ENCODE results near the gene HOXD1.

The HOXD1 gene

DNA sequence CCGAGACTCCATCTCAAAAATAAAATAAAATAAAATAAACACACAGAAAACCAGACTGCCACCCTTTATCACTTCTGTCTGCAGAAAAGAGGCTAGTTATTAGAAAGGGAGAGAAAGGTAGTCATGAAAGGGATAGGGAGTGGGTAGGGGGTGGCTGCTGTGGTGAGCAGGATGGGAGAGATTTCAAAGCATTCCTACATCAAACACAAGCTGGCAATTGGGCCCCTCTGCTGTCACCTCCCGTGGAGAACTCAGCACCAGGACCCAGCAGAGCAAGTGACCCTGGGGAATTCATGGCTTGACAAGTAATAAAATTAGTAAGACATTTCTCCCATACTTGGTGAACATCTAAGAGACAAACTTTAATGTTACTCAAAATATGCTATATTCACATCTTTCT is 3.7 kb upstream of the HOXD1 start:
- DNase-seq (ENCODE audit: low read depth) = no peak

DNA sequence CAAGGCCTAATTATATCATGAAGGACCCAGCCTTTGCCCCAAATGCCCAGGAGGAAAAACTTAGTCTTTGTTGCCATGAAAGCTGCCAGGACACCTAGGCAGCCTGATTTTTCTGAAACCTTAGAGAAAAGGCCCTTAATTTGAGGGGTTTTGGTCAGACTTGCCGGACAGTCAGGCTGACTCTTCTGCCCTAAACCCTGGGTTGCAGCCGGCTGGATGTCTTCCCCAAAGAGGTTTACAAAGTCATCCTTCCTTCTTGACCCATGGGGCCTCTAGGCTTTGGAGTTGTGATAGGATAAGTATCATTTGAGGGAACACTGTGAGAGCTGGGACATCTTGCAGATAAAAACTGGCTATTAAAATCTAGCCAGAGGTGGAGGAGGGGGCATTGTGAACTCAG is 2.4 kb upstream of the HOXD1 start:
- DNase-seq (ENCODE audit: low read depth) = no peak

DNA sequence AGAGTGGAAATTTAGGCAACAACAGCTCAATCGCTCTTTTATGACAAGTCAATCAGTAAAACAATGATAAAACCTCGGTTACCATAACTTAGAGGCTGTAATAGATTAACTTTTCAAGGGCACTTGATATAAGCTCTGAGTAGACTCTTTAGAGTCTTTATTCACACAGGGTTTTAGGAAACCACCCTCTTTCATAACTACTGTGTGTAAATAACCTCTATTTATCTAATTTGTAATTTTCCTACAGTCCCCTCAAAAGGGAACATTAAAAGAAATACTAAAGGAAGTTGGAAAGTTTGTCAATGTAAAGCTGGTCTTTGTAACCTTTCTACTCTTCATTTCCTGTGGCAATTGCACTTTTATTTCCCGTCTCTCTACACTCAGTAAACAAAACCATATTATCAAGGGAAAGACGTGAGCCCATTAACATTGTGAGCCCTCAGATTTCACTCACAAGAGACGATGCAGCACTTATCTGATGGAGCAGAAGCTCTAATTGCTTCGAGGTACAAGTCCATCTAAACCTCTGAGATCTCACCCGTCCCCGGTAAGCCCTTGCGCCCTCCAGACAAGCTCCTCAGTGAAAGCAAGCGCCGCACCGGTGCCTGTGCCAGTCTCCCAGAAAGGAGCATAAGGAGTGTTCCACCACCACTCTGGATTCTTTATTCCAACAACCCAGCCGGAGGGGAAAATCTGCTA is 1.1 kb upstream of the HOXD1 start:
- DNase-seq (ENCODE audit: low read depth) = no peak

DNA sequence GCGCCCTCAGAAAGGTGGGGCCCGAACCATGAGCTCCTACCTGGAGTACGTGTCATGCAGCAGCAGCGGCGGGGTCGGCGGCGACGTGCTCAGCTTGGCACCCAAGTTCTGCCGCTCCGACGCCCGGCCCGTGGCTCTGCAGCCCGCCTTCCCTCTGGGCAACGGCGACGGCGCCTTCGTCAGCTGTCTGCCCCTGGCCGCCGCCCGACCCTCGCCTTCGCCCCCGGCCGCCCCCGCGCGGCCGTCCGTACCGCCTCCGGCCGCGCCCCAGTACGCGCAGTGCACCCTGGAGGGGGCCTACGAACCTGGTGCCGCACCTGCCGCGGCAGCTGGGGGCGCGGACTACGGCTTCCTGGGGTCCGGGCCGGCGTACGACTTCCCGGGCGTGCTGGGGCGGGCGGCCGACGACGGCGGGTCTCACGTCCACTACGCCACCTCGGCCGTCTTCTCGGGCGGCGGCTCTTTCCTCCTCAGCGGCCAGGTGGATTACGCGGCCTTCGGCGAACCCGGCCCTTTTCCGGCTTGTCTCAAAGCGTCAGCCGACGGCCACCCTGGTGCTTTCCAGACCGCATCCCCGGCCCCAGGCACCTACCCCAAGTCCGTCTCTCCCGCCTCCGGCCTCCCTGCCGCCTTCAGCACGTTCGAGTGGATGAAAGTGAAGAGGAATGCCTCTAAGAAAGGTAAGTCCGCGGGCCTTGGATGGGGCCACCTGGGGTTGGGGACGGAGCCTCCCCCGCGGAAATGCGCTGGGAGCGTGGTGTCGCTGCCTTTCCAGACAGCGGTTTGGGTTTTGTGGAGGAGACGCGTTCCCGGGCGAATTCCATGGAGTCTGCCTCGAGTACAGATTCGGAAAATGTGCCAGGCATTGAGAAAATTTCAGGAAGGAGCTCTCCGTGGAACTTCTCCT is 559 bp downstream of the HOXD1 start:
- no peak for DNase-seq (ENCODE audit: low read depth)

DNA sequence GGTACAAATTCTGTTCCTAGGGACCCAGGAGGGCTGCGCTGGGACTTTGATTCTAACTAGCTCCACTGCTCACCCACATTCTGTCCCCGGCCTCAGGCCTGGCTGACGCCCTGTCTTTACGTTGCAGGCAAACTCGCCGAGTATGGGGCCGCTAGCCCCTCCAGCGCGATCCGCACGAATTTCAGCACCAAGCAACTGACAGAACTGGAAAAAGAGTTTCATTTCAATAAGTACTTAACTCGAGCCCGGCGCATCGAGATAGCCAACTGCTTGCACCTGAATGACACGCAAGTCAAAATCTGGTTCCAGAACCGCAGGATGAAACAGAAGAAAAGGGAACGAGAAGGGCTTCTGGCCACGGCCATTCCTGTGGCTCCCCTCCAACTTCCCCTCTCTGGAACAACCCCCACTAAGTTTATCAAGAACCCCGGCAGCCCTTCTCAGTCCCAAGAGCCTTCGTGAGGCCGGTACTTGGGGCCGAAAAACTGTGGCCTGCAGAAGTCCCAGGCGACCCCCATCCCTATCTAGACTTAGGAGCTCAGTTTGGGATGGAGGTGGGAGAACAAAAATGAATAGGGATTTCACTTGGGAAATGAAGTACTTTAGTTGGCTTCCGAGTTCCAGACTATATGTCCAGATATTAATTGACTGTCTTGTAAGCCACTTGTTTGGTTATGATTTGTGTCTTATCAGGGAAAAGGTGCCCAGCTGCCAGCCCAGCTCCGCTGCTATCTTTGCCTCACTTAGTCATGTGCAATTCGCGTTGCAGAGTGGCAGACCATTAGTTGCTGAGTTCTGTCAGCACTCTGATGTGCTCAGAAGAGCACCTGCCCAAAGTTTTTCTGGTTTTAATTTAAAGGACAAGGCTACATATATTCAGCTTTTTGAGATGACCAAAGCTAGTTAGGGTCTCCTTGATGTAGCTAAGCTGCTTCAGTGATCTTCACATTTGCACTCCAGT is 1.5 kb downstream of the HOXD1 start:
- no peak for DNase-seq (ENCODE audit: low read depth)

DNA sequence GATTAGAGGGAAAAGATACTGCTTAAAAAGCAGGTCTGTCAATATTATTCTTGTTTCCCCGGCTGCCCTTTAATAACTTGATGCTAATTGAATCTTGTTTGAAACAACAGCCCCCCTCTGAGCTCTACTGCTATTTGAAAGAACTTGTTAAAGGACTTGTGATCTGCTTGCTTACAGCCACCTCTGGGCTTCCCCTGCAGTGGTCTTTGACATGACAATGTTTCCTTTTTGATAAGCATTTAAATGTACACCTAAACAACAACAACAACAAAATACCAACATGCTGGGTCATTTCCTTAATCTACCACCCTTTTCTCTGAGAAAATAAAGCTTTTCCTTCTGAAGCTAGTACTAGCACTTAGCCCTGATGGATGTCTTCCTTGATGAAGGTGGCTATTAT is 3.9 kb downstream of the HOXD1 start:
- no peak for DNase-seq (ENCODE audit: low read depth)

DNA sequence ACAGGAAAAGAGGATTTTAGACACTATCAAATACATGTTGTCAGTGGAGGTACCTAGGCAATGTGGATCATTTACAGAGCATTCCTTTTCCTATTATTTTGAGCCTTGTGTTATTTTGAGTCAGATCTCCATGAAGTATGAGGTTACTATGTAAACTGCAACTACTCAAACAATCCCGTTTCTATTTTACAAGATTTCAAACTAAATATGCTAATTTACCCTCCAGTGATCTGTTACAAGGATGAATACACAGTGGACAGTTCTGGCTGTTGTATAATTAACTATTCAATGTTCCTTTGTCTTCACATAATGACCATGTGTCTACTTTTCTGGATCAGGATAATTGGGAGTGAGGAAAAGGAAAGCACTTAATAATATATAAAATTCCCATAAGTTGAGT is 4.6 kb downstream of the HOXD1 start:
- DNase-seq (ENCODE audit: low read depth) = no peak

DNA sequence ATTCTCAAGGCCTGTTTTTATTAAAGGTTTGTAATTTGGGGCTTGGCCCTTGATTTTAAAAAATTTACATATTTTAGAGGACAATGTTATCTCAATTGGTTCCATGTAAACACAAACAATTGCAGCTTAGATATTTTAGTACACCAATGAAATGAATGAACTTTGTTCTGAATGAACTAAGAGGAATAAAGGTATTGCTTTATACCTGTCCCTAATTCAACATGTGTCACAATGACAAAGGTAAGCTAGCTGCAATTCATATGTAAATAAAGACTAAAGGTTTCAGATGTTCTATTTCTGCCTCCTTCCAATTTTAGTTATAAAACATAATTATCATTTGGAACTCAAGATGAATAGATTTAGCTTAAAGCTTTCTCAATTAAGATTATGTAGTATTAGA is 11.4 kb downstream of the HOXD1 start:
- DNase-seq (ENCODE audit: low read depth) = no peak

DNA sequence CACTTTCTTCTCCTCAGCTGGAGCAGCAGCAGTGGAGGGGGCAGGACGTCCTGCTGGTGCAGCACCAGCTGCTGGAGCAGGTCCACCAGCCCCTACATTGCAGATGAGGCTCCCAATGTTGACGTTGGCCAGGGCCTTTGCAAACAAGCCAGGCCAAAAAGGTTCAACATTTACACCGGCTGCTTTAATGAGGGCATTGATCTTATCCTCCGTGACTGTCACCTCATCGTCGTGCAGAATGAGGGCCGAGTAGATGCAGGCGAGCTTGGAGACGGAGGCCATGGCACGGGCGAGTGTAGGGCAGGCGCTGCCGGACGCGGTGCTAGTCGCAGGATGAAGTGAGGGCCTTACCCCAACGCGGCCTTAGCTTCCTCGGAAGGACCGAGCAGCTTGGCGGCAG is 12.5 kb downstream of the HOXD1 start:
- DNase-seq (ENCODE audit: low read depth) = no peak

DNA sequence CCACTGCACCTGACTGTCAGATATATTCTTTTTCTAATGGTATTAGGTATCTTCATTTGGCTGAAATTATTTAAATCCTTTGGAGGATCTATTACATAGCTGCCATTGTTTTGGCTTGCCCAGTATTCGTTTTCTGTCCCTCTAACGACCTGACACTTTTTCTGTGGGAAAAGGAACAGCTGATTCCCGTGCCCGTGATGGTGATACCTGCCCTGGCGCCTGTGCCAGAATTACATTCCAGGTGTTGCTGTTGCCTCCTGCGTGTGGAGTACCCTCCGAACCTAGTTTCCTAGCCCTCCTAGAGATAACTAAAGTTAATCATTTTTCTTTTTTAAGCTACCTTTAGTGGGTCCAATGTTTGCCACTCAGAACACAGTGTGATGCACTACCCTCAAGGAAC is 14.0 kb downstream of the HOXD1 start:
- DNase-seq (ENCODE audit: low read depth) = no peak

DNA sequence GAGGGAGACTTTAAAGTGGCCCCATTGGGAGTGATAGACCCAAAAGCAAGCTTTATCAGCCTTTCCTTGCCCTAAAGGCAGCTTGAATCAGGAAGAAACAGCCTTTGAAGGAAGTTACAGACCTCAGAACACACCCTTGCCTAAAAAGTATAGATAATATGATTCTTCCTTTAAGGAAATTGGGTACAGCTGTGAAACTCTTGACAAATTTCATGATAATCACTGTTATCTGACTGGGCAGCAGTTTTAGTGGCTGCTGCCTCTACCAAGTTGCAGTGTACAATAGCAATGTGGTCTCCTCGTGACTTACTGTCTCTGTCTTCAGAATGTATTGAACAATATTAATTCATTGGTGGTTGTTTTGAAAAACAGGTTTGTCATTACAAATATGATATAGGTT is 16.7 kb downstream of the HOXD1 start:
- DNase-seq (ENCODE audit: low read depth) = no peak

DNA sequence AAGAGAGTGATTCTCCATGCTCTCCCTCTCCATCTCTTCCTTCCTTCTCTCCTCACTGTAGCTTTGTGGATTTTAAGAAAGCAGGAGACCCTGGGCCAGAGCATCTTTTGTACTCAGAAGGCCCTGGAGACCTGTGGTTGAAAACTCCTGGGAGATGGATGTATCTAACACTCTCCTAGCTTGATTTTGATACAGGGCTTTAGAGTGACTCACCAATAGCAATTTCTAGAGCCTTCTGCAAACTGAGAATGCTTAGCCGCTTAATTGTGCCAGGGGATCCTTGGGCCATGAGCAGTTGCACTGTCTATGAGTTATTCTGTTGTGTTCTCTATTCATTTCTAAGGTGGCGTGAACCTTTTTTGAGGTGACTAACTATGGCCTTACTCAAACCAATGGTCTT is 17.7 kb downstream of the HOXD1 start:
- DNase-seq (ENCODE audit: low read depth) = no peak

DNA sequence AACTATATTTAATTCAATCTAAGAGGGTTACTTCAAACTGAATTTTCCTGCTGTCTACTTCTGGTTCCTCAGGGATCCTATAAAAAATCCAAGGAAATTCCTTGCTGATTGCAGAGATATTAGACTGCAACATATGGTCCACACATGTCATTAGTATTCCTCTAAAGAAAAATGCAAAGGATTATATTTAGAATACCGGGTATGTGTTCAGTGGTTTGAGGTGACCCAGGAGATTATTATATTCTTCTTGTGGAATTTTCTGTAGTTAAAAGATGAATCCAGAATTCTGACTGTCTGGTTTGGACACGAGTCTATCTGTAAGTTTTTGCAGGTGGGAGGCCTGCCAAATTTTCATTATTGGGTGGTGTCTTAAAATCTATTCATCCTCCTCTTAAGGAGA is 18.2 kb downstream of the HOXD1 start:
- DNase-seq (ENCODE audit: low read depth) = no peak

DNA sequence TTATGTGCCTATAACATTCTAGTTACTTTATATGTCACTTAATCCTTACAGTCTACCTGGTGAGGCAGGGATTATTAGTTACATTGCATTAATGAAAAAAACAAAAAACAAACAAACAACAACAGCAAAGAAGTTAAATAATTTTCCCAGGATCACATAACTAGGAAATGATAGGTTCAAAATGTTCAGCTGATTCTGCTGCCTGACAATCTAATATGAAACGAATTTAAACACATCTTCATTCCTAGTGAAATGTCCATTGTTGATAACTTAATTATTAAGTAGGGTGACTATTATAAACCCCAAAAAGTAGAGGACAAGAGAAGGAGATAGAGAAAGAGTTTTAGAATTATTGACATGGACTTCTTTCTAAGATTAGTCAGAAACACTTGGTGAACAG is 22.6 kb downstream of the HOXD1 start:
- no peak for DNase-seq (ENCODE audit: low read depth)

DNA sequence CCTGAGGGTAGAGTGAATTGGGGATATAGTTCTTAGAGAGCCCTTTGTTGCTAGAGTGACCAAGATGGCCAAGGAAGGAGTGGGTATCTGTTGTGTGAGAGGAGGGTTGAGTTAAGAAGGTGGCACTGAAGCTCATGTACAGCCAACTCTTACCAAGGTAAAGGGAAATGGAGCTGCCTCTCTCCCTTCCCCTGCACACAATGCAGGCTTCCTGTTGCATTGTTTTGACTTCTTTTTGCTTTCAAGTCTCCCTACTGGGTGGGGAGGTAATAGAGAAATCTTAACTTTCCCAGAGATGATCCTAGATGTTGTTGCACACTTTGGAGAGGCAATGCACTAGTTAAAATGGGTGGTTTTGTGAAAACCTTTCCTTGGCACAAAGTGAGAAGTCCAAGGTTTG is 23.8 kb downstream of the HOXD1 start:
- no peak for DNase-seq (ENCODE audit: low read depth)

DNA sequence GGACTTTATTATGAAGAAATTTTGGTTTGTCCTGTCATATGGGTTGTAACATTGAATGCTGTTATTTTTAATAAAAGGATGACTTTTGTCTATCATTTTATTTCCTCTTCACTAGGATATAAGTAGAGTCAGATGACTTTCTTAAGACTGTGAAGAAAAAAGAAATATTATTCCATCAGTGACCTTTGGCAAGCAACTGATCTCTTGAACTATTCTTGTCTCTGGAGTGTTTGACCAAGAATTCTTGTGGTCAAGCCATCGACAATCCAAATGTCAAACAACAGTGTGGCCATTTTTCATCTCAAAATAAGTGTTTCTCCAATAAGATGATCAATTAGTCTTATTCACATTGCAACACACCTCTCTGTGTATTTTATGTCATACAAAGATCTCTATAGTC is 24.9 kb downstream of the HOXD1 start:
- no peak for DNase-seq (ENCODE audit: low read depth)

DNA sequence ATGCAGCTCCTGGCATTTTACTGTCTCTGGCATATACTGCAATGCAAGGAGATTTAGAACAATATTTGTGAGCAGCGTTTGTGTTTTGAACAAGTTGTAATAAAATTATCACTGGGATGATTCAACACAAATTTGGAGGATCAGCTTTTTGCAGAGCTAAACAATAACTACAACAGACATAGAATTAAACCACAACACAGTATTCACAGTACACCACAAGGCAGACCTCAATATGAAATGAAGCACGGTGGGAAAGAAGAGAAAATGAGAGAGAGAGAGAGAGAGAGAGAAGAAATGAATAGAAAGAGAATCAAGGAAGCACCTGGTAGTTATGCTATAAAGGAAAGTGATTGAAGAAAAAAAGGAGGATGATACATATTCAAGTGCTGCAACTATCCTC is 39.4 kb downstream of the HOXD1 start:
- no peak for DNase-seq (ENCODE audit: low read depth)

DNA sequence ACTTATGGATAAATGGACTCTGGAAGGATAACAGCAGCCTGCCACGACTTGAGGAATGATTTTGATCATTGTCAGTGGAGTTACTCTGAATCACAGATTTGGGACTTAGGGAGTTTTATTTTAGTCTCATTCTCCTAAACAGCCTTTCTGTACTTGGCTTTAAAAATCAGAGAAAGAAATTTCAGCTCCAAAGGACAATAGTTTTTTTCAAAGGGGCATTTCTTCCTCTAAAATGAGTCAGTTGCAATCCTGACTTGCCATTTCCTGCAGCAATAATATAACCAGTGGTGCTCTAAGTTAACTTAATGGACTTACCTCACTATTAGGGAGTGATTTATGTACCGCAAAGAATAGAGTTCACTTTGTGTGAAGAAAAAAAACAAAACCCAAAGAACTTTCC is 45.7 kb downstream of the HOXD1 start:
- DNase-seq (ENCODE audit: low read depth) = no peak

DNA sequence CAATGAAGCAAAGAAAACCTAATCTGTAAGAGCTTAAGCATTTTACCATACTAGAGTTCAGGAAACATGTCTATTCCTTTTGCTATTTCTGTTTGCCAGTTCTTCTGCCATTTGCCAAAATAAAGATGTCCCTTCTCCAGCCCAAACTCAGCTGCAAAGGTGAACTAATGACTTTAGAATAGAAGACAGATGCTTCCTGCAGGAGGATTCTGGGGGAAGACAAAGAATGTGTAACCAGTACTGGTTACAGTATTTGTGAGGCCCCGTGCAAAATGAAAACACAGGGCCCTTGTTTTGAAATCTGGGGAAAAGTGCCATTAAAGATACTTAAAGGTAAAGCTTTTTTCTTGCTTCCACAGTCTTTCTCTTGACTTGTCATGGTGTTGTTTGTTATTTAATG is 46.5 kb downstream of the HOXD1 start:
- DNase-seq (ENCODE audit: low read depth) = no peak

DNA sequence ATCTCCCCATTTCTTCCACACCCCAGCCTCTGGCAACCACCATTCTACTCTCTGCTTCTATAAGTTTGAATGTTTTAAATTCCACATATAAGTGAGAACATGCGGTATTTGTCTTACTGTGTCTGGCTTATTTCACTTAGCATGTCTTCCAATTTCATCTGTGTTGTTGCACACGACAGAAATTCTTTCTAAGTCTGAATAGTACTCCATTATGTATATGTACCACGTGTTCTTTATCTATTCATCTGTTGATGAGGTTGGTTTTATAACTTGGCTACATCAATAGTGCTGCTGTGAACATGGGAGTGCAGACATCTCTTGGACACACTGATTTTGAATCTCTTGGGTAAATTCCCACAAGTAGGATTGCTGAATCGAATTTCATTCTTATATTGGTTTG is 49.0 kb downstream of the HOXD1 start:
- no peak for DNase-seq (ENCODE audit: low read depth)

DNA sequence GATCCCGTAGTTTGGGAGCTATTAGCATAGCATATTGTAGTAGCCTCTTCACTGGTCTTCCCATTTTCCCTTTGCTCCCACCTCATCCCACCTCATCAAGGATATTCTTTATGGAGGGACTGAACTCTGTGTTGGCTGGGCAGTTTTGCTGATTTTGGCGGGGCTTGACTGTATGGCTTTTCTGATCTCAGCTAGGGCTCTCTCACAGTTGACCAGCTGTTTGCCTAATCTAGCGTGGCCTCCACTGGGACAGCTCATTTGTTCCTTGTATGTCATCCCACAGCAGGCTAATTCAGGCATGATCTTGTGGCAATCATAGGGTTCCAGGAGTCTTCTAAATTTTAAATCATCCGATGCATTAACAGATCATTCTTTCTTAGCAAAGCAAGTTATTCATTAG is 50.6 kb downstream of the HOXD1 start:
- no peak for DNase-seq (ENCODE audit: low read depth)

DNA sequence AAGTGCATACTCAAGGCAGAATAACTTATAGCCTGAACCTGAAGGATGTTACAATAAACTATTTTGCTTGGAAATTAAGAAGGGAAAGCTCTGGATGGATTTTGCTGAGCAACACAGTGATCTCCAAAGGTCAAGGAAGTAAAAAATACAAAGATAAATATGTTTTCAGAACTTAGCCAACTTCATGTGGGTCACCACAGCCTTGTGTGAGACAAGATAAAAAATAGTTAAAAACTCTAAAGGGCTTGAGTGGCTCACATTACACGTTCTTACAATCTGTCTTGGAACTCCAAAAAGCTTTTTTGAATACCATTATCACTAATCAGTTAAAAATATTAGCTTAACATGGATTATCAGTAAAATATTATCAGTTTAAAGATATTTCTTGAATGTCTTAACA is 51.8 kb downstream of the HOXD1 start:
- DNase-seq (ENCODE audit: low read depth) = no peak
